Astrocyte of the cerebellum (primary cell): ENCODE results near the gene IGF1.
"Not testable (repeated sequence)": the region's sequence is repeated elsewhere in the genome, so short reads cannot be mapped to it uniquely, and the experiment has no call there.

Experiments
- DNase-seq: peaks from one replicate; pipeline ENCODE4 v3.0.0-alpha.2; 2011; ENCODE audit warnings: low read depth
- H3K4me3 ChIP-seq: 2 replicates; pipeline ENCODE4 v1.5.1; 2011; ENCODE audit warnings: mild to moderate bottlenecking, low read depth, low read length, moderate library complexity
- CTCF ChIP-seq: IDR thresholded peaks from 2 replicates; pipeline ENCODE4 v1.5.1; 2012; ENCODE audit warnings: low read length, low read depth, moderate library complexity, mild to moderate bottlenecking; ENCODE audit errors: missing control alignments
- in situ Hi-C: cut with HindIII; loops from 2 replicates; pipeline ENCODE4 v1.10.0; 2017; ENCODE audit warnings: low sequenced_read_pairs

Gene IGF1

GRCh38 chr12:102459314-102459713 lies 21.0 kb downstream of the IGF1 start:
- no peak for TF ChIP-seq CTCF
- no peak for DNase-seq
- H3K4me3 ChIP-seq, result no peak overlapping the region
- in situ Hi-C loops, result no loop called here

GRCh38 chr12:102454808-102455760 lies 25.3 kb downstream of the IGF1 start:
- in situ Hi-C loops, result no loop called here
- no peak for DNase-seq
- TF ChIP-seq CTCF, result no peak
- H3K4me3 ChIP-seq, result no peak overlapping the region

- H3K4me3 ChIP-seq, result no peak overlapping the region
- no peak for TF ChIP-seq CTCF
These were observed 26.0 kb downstream of the IGF1 start for GRCh38 chr12:102454330-102454729.

GRCh38 chr12:102452605-102453004 lies 27.8 kb downstream of the IGF1 start:
- TF ChIP-seq CTCF, result no peak
- no peak for DNase-seq
- in situ Hi-C loops, result no loop called here
- H3K4me3 ChIP-seq, result no peak overlapping the region

More at GRCh38 chr12:102454330-102454729, 26.0 kb downstream of the IGF1 start:
- in situ Hi-C loops, result no loop called here
- DNase-seq, result no peak

- H3K4me3 ChIP-seq, in situ Hi-C loops, DNase-seq: not testable (repeated sequence)
These were observed 31.3 kb downstream of the IGF1 start for GRCh38 chr12:102449018-102449417.

- DNase-seq, H3K4me3 ChIP-seq, in situ Hi-C loops: not testable (repeated sequence)
These were observed 32.9 kb downstream of the IGF1 start for GRCh38 chr12:102447426-102447825.

- no peak for TF ChIP-seq CTCF
- no peak overlapping the region for H3K4me3 ChIP-seq
- in situ Hi-C loops, result no loop called here
- no peak for DNase-seq
These were observed 35.7 kb downstream of the IGF1 start for GRCh38 chr12:102444707-102445106.
